AG09309 (cell line): ENCODE data around the gene SH3PXD2A.

Experiments used
- DNase-seq: peaks from one replicate; pipeline ENCODE4 v3.0.0-alpha.2; 2010; ENCODE audit warnings: low read depth
- H3K4me3 ChIP-seq: 2 replicates; pipeline ENCODE4 v1.5.1; 2011; ENCODE audit warnings: mild to moderate bottlenecking, low read depth, low read length, moderate library complexity; ENCODE audit not compliant: control insufficient read depth
- CTCF ChIP-seq: IDR thresholded peaks from 2 replicates; pipeline ENCODE4 v1.5.1; 2011; ENCODE audit warnings: mild to moderate bottlenecking, low read depth, low read length, inconsistent platforms; ENCODE audit not compliant: insufficient read depth, control insufficient read depth; ENCODE audit errors: missing control alignments

Gene SH3PXD2A

GRCh38 chr10:103720328-103720963, 134.9 kb downstream of the SH3PXD2A start:
- TF ChIP-seq CTCF = no peak
- no peak for DNase-seq
- H3K4me3 ChIP-seq = no peak overlapping the region

GRCh38 chr10:103719036-103719435, 136.3 kb downstream of the SH3PXD2A start:
- no peak for DNase-seq

GRCh38 chr10:103718247-103718620, 137.1 kb downstream of the SH3PXD2A start:
- no peak for DNase-seq
- H3K4me3 ChIP-seq = no peak overlapping the region
- TF ChIP-seq CTCF = no peak

More at GRCh38 chr10:103719036-103719435, 136.3 kb downstream of the SH3PXD2A start:
- no peak overlapping the region for H3K4me3 ChIP-seq
- no peak for TF ChIP-seq CTCF

GRCh38 chr10:103717341-103718246, 137.8 kb downstream of the SH3PXD2A start:
- no peak for DNase-seq
- TF ChIP-seq CTCF = no peak
- H3K4me3 ChIP-seq = no peak overlapping the region

- no peak for TF ChIP-seq CTCF
- no peak for DNase-seq
- H3K4me3 ChIP-seq = no peak overlapping the region
Measured at GRCh38 chr10:103716206-103717160, 138.9 kb downstream of the SH3PXD2A start.

- no peak for TF ChIP-seq CTCF
- H3K4me3 ChIP-seq = no peak overlapping the region
- peak; percentile 80 for DNase-seq
Measured at GRCh38 chr10:103715430-103715829, 139.9 kb downstream of the SH3PXD2A start.
